WTC11 (cell line): Measurements from ENCODE around the gene AP5B1. TPM values are rescaled to one million over a fixed set of nuclear protein-coding genes. Genes with fewer than 3 reads are reported as not detected.

Experiments used
- ATAC-seq: fragments of 200-7000 bp; cut with Tn5 transposase; 2 replicates; pipeline ENCODE4 v1.10.0; 2021; ENCODE audit warnings: mild to moderate bottlenecking, moderate library complexity
- CTCF ChIA-PET: fragments of 300-600 bp; sonication (Branson Sonifier 250); formaldehyde crosslinking; loops from one replicate; lab custom pipeline; 2021; ENCODE audit warnings: antibody characterized with exemption; lab: Charles Lee
- POLR2A ChIA-PET: fragments of 350-600 bp; sonication (Branson Sonifier 250); formaldehyde crosslinking; loops from one replicate; lab custom pipeline; 2021; ENCODE audit warnings: antibody characterized with exemption; lab: Charles Lee
- DNase-seq: peaks from one replicate; pipeline ENCODE4 v3.0.0; 2021; ENCODE audit warnings: low spot score
- H3K27ac Mint-ChIP-seq: 2 replicates; pipeline ENCODE4 v1.8.0; 2021; ENCODE audit warnings: mixed read lengths
- H3K27me3 Mint-ChIP-seq: 2 replicates; pipeline ENCODE4 v1.8.0; 2021; ENCODE audit warnings: low read depth, mild to moderate bottlenecking, moderate library complexity, mixed read lengths
- H3K36me3 Mint-ChIP-seq: 2 replicates; pipeline ENCODE4 v1.8.0; 2021; ENCODE audit warnings: mixed read lengths
- H3K4me1 Mint-ChIP-seq: 2 replicates; pipeline ENCODE4 v1.8.0; 2022; ENCODE audit warnings: mixed read lengths
- H3K4me3 Mint-ChIP-seq: 2 replicates; pipeline ENCODE4 v1.8.0; 2021; ENCODE audit warnings: mild to moderate bottlenecking, moderate library complexity, mixed read lengths
- H3K9me3 Mint-ChIP-seq: 2 replicates; pipeline ENCODE4 v1.8.0; 2021; ENCODE audit warnings: mixed read lengths
- ATF1 ChIP-seq: sonication (generic); formaldehyde crosslinking; IDR thresholded peaks from 2 replicates; pipeline ENCODE4 v1.8.1; 2023; ENCODE audit warnings: mild to moderate bottlenecking, moderate library complexity, missing genetic modification reagents
- FOXK1 ChIP-seq: sonication (generic); formaldehyde crosslinking; IDR thresholded peaks from 2 replicates; pipeline ENCODE4 v1.8.0; 2022; ENCODE audit warnings: mild to moderate bottlenecking, moderate library complexity, missing genetic modification reagents
- FOXP1 ChIP-seq: sonication (generic); formaldehyde crosslinking; IDR thresholded peaks from 2 replicates; pipeline ENCODE4 v1.8.0; 2022; ENCODE audit warnings: missing genetic modification reagents, mild to moderate bottlenecking, moderate library complexity, borderline replicate concordance
- GRHL2 ChIP-seq: fragments of 250-450 bp; sonication (Bioruptor Pico); IDR thresholded peaks from 2 replicates; pipeline ENCODE4 v1.8.0; 2022; ENCODE audit warnings: mild to moderate bottlenecking, moderate library complexity; ENCODE audit not compliant: insufficient replicate concordance, severe bottlenecking
- JAZF1 ChIP-seq: fragments of 250-450 bp; sonication (Bioruptor Pico); IDR thresholded peaks from 2 replicates; pipeline ENCODE4 v1.9.0; 2021; ENCODE audit warnings: moderate library complexity, mild to moderate bottlenecking, inconsistent platforms
- NFYB ChIP-seq: sonication (generic); formaldehyde crosslinking; conservative IDR thresholded peaks from 2 replicates; pipeline ENCODE4 v1.8.0; 2022; ENCODE audit warnings: low read depth, missing genetic modification reagents
- NR3C1 ChIP-seq: sonication (generic); formaldehyde crosslinking; conservative IDR thresholded peaks from 2 replicates; pipeline ENCODE4 v1.8.1; 2023; ENCODE audit warnings: low read depth, mild to moderate bottlenecking, missing genetic modification reagents
- SOX15 ChIP-seq: fragments of 250-450 bp; sonication (Bioruptor Pico); IDR thresholded peaks from 2 replicates; pipeline ENCODE4 v1.9.0; 2021; ENCODE audit warnings: mild to moderate bottlenecking
- ZNF138 ChIP-seq: sonication (generic); formaldehyde crosslinking; conservative IDR thresholded peaks from 2 replicates; pipeline ENCODE4 v1.8.1; 2022; ENCODE audit warnings: mild to moderate bottlenecking, moderate library complexity, missing genetic modification reagents
- ZNF219 ChIP-seq: sonication (generic); formaldehyde crosslinking; IDR thresholded peaks from 2 replicates; pipeline ENCODE4 v1.8.0; 2023; ENCODE audit warnings: missing genetic modification reagents, mild to moderate bottlenecking, borderline replicate concordance
- total RNA-seq: library from RNA; stranded (reverse); gene quantifications from 3 replicates; pipeline ENCODE4 v1.2.3, GENCODE V29; 2021
- TF ChIP-seq, protein P1 (sequence below): fragments of 250-450 bp; sonication (Bioruptor Pico); IDR thresholded peaks from 2 replicates; pipeline ENCODE4 v1.9.0; 2021; ENCODE audit warnings: mild to moderate bottlenecking, borderline replicate concordance
- TF ChIP-seq, protein P2 (sequence below): sonication (generic); formaldehyde crosslinking; IDR thresholded peaks from 2 replicates; pipeline ENCODE4 v1.8.0; 2023; ENCODE audit warnings: missing genetic modification reagents, mild to moderate bottlenecking, borderline replicate concordance
- TF ChIP-seq, protein P3 (sequence below): sonication (generic); formaldehyde crosslinking; IDR thresholded peaks from 2 replicates; pipeline ENCODE4 v1.8.1; 2023; ENCODE audit warnings: mild to moderate bottlenecking, missing genetic modification reagents
- TF ChIP-seq, protein P4 (sequence below): fragments of 200-600 bp; IDR thresholded peaks from 2 replicates; pipeline ENCODE4 v1.8.0; 2022; ENCODE audit warnings: antibody characterized with exemption

AP5B1 gene
- total RNA-seq, 1 experiment from 2014 or later, result 17.2 TPM

DNA sequence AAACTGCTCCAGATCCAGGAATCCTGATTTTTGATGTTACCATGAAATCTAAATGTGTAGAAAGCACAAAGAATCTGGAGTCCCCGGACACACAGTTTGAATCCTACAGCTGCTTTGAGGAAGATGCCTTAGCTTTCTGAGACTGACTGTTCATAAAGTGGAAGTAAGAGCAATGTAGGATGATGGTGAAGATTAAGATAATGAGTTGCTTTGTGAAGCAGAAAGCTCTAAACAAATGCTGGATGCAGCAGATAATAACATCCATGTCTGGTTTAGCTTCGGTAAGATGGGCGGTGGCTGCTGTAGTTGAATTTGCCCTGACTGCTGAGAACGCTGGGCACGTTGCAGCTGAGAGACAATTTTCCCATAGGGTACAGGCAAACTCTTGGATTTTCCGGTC, 26.2 kb upstream of the AP5B1 start (continued):
- TF ChIP-seq, protein P1, sequence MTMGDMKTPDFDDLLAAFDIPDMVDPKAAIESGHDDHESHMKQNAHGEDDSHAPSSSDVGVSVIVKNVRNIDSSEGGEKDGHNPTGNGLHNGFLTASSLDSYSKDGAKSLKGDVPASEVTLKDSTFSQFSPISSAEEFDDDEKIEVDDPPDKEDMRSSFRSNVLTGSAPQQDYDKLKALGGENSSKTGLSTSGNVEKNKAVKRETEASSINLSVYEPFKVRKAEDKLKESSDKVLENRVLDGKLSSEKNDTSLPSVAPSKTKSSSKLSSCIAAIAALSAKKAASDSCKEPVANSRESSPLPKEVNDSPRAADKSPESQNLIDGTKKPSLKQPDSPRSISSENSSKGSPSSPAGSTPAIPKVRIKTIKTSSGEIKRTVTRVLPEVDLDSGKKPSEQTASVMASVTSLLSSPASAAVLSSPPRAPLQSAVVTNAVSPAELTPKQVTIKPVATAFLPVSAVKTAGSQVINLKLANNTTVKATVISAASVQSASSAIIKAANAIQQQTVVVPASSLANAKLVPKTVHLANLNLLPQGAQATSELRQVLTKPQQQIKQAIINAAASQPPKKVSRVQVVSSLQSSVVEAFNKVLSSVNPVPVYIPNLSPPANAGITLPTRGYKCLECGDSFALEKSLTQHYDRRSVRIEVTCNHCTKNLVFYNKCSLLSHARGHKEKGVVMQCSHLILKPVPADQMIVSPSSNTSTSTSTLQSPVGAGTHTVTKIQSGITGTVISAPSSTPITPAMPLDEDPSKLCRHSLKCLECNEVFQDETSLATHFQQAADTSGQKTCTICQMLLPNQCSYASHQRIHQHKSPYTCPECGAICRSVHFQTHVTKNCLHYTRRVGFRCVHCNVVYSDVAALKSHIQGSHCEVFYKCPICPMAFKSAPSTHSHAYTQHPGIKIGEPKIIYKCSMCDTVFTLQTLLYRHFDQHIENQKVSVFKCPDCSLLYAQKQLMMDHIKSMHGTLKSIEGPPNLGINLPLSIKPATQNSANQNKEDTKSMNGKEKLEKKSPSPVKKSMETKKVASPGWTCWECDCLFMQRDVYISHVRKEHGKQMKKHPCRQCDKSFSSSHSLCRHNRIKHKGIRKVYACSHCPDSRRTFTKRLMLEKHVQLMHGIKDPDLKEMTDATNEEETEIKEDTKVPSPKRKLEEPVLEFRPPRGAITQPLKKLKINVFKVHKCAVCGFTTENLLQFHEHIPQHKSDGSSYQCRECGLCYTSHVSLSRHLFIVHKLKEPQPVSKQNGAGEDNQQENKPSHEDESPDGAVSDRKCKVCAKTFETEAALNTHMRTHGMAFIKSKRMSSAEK, result no peak
- TF ChIP-seq ZNF219 (CRISPR knock-in tag) (no peak), NR3C1 (no peak), JAZF1 (CRISPR knock-in tag) (no peak), SOX15 (CRISPR knock-in tag) (no peak), FOXP1 (CRISPR knock-in tag) (no peak), FOXK1 (CRISPR knock-in tag) (no peak)
- TF ChIP-seq, protein P2, sequence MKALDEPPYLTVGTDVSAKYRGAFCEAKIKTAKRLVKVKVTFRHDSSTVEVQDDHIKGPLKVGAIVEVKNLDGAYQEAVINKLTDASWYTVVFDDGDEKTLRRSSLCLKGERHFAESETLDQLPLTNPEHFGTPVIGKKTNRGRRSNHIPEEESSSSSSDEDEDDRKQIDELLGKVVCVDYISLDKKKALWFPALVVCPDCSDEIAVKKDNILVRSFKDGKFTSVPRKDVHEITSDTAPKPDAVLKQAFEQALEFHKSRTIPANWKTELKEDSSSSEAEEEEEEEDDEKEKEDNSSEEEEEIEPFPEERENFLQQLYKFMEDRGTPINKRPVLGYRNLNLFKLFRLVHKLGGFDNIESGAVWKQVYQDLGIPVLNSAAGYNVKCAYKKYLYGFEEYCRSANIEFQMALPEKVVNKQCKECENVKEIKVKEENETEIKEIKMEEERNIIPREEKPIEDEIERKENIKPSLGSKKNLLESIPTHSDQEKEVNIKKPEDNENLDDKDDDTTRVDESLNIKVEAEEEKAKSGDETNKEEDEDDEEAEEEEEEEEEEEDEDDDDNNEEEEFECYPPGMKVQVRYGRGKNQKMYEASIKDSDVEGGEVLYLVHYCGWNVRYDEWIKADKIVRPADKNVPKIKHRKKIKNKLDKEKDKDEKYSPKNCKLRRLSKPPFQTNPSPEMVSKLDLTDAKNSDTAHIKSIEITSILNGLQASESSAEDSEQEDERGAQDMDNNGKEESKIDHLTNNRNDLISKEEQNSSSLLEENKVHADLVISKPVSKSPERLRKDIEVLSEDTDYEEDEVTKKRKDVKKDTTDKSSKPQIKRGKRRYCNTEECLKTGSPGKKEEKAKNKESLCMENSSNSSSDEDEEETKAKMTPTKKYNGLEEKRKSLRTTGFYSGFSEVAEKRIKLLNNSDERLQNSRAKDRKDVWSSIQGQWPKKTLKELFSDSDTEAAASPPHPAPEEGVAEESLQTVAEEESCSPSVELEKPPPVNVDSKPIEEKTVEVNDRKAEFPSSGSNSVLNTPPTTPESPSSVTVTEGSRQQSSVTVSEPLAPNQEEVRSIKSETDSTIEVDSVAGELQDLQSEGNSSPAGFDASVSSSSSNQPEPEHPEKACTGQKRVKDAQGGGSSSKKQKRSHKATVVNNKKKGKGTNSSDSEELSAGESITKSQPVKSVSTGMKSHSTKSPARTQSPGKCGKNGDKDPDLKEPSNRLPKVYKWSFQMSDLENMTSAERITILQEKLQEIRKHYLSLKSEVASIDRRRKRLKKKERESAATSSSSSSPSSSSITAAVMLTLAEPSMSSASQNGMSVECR (CRISPR knock-in tag), result no peak

DNA sequence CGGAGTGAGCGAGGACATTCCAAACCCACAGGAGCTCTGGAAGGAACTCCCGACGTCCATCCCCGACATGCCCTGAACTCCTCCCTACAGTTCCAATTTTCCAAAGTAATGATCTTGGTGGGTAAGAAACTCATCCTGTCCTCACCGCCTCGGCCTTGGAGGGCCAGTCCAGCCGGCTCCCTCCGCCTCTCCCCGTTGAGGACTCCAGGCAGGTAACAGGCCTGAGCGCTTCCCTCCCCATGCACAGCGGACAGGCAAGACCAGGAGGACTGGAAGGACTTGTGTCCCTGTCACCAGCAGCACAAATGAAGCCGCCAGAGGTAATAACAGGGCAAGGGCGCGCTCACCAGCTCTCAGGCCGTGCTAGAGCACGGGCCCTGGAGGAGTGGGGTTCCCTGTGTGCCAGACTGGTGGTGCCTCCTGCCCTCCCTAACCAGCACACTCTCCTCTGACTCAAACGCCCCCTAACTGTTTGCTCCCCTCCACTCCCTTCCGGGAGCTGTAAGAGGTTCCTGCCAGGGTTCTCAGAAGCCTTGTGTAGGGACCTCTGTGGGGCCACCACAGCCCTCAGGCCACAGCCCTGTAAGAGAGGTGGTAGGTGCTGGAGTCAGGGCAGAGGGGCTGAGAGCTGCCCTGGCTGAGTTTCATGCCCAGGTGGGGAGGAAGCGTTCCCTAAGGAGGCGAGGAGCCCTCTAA, 23.2 kb upstream of the AP5B1 start:
- Mint-ChIP-seq H3K36me3 (no peaks in the 10 kb centered on the region), H3K9me3 (no peaks in the 10 kb centered on the region)
- DNase-seq (no peak), ATAC-seq (peak; percentile 62)
- TF ChIP-seq NFYB (no peak), ATF1 (no peak), GRHL2 (CRISPR knock-in tag) (no peak), ZNF138 (0 out of 2 replicates have a peak, but pooled peaks have one; percentile 31)
- TF ChIP-seq, protein P3, sequence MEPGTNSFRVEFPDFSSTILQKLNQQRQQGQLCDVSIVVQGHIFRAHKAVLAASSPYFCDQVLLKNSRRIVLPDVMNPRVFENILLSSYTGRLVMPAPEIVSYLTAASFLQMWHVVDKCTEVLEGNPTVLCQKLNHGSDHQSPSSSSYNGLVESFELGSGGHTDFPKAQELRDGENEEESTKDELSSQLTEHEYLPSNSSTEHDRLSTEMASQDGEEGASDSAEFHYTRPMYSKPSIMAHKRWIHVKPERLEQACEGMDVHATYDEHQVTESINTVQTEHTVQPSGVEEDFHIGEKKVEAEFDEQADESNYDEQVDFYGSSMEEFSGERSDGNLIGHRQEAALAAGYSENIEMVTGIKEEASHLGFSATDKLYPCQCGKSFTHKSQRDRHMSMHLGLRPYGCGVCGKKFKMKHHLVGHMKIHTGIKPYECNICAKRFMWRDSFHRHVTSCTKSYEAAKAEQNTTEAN (CRISPR knock-in tag), result no peak
- TF ChIP-seq, protein P4, sequence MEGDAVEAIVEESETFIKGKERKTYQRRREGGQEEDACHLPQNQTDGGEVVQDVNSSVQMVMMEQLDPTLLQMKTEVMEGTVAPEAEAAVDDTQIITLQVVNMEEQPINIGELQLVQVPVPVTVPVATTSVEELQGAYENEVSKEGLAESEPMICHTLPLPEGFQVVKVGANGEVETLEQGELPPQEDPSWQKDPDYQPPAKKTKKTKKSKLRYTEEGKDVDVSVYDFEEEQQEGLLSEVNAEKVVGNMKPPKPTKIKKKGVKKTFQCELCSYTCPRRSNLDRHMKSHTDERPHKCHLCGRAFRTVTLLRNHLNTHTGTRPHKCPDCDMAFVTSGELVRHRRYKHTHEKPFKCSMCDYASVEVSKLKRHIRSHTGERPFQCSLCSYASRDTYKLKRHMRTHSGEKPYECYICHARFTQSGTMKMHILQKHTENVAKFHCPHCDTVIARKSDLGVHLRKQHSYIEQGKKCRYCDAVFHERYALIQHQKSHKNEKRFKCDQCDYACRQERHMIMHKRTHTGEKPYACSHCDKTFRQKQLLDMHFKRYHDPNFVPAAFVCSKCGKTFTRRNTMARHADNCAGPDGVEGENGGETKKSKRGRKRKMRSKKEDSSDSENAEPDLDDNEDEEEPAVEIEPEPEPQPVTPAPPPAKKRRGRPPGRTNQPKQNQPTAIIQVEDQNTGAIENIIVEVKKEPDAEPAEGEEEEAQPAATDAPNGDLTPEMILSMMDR, result no peak
- TF ChIP-seq, all 79 proteins: peak for 1
- Mint-ChIP-seq H3K27ac (no peak overlapping the region), H3K4me1 (peaks cover 12% of the 10 kb centered on the region), H3K4me3 (no peak overlapping the region), H3K27me3 (no peaks in the 10 kb centered on the region; the same call in 1 of the 2 replicates)
- CTCF ChIA-PET, result interaction anchor here (1.0 to 11.3 kb wide), 5 partner anchors 24 to 98 kb away, joined by 3 to 130 read pairs (median 5); partner anchors contain the start of genes AP5B1, FIBP and MUS81
- POLR2A ChIA-PET, result interaction anchor here (1.6 kb wide), 2 partner anchors 13 to 29 kb away, joined by 3 to 4 read pairs; partner anchors contain the start of gene SNX32
